Measurements from ENCODE around the gene TSPAN18.

DNA sequence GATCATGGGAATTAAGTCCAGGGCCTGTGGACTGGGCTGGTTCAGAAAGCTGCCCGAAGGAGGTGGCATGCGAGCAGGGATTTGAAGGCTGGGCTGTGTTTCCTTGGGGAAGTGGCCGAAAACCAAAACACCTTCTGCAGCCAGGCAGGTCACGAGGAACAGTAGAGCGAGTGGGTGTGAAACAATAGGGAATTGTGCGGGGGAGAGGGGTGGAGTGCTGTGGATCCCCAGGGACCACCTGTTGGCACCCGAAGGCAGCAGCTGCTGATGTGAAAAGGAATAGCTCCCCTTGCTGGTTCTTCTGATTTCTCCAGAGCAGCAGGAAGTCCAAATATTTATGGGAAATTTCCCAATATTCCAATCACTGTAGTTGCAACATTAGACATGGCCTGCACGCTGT lies 199.3 kb downstream of the TSPAN18 start:
- TF ChIP-seq CTCF (IDR thresholded peaks at IDR 0.05) (no peak), POLR2AphosphoS5 (IDR thresholded peaks at IDR 0.05) (no peak), POLR2A (IDR thresholded peaks at IDR 0.05) (no peak), EP300 (IDR thresholded peaks at IDR 0.05; ENCODE audit: low read depth) (no peak)

Measured in transverse colon (tissue), 4 donors.